Stimulated activated CD8-positive, alpha-beta memory T cell treated with anti-CD3 and anti-CD28 coated beads, Interleukin-15, amount 100 ng/mL, for 48 hours (primary cell): Measurements from ENCODE around the gene C1orf35.

ENCODE experiments used
- DNase-seq, 2 donors: peaks; one replicate each; pipeline ENCODE4 v3.0.0-alpha.2; 2020; ENCODE audit warnings: low read depth in 2 of 2

The C1orf35 gene

GRCh38 chr1:228109073-228109961 lies 6.2 kb upstream of the C1orf35 start, which contains the start of gene MRPL55:
TSS of gene MRPL55 (minus strand) at chr1:228109299. CDS start at chr1:228108260, 1,039 bp downstream.
- peak; percentile 96 for DNase-seq

- no peak for DNase-seq
Observed at GRCh38 chr1:228108742-228109072, 5.6 kb upstream of the C1orf35 start.

GRCh38 chr1:228108055-228108690 lies 5.0 kb upstream of the C1orf35 start:
- no peak for DNase-seq

- no peak for DNase-seq
Observed at GRCh38 chr1:228107636-228108035, 4.5 kb upstream of the C1orf35 start.

- DNase-seq: no peak
Observed at GRCh38 chr1:228106800-228107054, 3.6 kb upstream of the C1orf35 start.

- DNase-seq: no peak
Observed at GRCh38 chr1:228105996-228106799, 3.1 kb upstream of the C1orf35 start.

- DNase-seq: no peak
Observed at GRCh38 chr1:228105270-228105995, 2.3 kb upstream of the C1orf35 start.

GRCh38 chr1:228104526-228105269 lies 1.6 kb upstream of the C1orf35 start:
- DNase-seq: no peak

GRCh38 chr1:228101994-228102790 lies 933 bp downstream of the C1orf35 start:
- DNase-seq: no peak

- no peak for DNase-seq
Observed at GRCh38 chr1:228101614-228101993, 1.5 kb downstream of the C1orf35 start.

- DNase-seq: no peak
Observed at GRCh38 chr1:228100822-228101613, 2.1 kb downstream of the C1orf35 start.

GRCh38 chr1:228099331-228099732 lies 3.8 kb downstream of the C1orf35 start:
- DNase-seq: no peak

GRCh38 chr1:228098323-228098931 lies 4.7 kb downstream of the C1orf35 start:
- no peak for DNase-seq

- no peak for DNase-seq
Observed at GRCh38 chr1:228097333-228098081, 5.6 kb downstream of the C1orf35 start.

- DNase-seq: no peak
Observed at GRCh38 chr1:228096416-228097332, 6.5 kb downstream of the C1orf35 start.

GRCh38 chr1:228095938-228096337 lies 7.2 kb downstream of the C1orf35 start:
- DNase-seq: no peak

- DNase-seq: no peak
Observed at GRCh38 chr1:228095161-228095560, 8.0 kb downstream of the C1orf35 start.
